K562 (cell line): Measurements from ENCODE around the gene KRTAP3-2. TPM values are rescaled to one million over a fixed set of nuclear protein-coding genes. Genes with fewer than 3 reads are reported as not detected.

ENCODE experiments used
- ATAC-seq: fragments of 200-7000 bp; cut with Tn5 transposase; 3 replicates; pipeline ENCODE4 v1.9.1; 2020; ENCODE audit warnings: moderate library complexity
- BruUV-seq: library from RNA; stranded (reverse); fragments of 400-500 nt; replicated peaks from 2 replicates; lab custom pipeline; 2021; lab: Mats Ljungman, UMichigan
- CTCF ChIA-PET: fragments of 300-600 bp; formaldehyde crosslinking; extraction: SDS; loops from one replicate; lab custom pipeline; 2021; ENCODE audit warnings: low intra/inter-chr PET ratio; lab: Yijun Ruan, JAX
- POLR2A ChIA-PET: fragments of 300-600, 350-650 bp; sonication (Branson Sonifier 250); formaldehyde crosslinking; extraction: SDS; loops from one replicate; lab custom pipeline; 2021; ENCODE audit warnings: antibody characterized with exemption, inconsistent platforms; lab: Yijun Ruan, JAX
- DNase-seq, 4 experiments: peaks; one replicate each; pipeline versions ENCODE4 v3.0.0 to v3.0.0-alpha.2; 2011 to 2018; ENCODE audit warnings: low spot score in 3 of 4, mixed read lengths in 3 of 4; ENCODE audit errors: extremely low read depth in 1 of 4
- FAIRE-seq: peaks from 2 replicates; lab custom pipeline; 2011; peaks lifted over from hg19 to GRCh38; lab: Jason Lieb, UNC
- H2AFZ ChIP-seq: 2 replicates; pipeline ENCODE4 v1.6.0; 2011; ENCODE audit warnings: low read depth, low read length, control low read depth, inconsistent platforms
- H3K27ac ChIP-seq: fragments of 200-600 bp; 3 replicates; pipeline ENCODE4 v1.8.0; 2011; ENCODE audit warnings: low read depth, mild to moderate bottlenecking, control low read depth, inconsistent platforms, low read length, moderate library complexity, mixed read lengths; ENCODE audit errors: extremely low read depth
- H3K27me3 ChIP-seq, 2 experiments: fragments of 300-600 bp in 1 of 2; 2 replicates in 1 of 2; 3 replicates in 1 of 2; pipeline versions ENCODE4 v1.6.0 to v1.8.0; 2011; ENCODE audit warnings: inconsistent platforms in 2 of 2, low read length in 2 of 2, mild to moderate bottlenecking in 1 of 2, mixed read lengths in 1 of 2, moderate library complexity in 1 of 2; ENCODE audit not compliant: control insufficient read depth in 2 of 2, insufficient read depth in 2 of 2
- H3K36me3 ChIP-seq: fragments of 300-600 bp; 3 replicates; pipeline ENCODE4 v1.8.0; 2011; ENCODE audit warnings: mild to moderate bottlenecking, low read length, inconsistent platforms; ENCODE audit not compliant: control insufficient read depth, insufficient read depth
- H3K4me1 ChIP-seq, 2 experiments: fragments of 200-600 bp in 1 of 2; replicated peaks in 1 of 2; 2 replicates in 1 of 2; 3 replicates in 1 of 2; pipeline versions ENCODE4 v1.5.1 to v1.8.0; 2011; ENCODE audit warnings: inconsistent platforms in 2 of 2, low read length in 2 of 2, mild to moderate bottlenecking in 1 of 2, mixed read lengths in 1 of 2, moderate library complexity in 1 of 2; ENCODE audit not compliant: control insufficient read depth in 2 of 2, insufficient read depth in 2 of 2
- H3K4me2 ChIP-seq: 2 replicates; pipeline ENCODE4 v1.6.1; 2011; ENCODE audit warnings: low read length, control low read depth, inconsistent platforms, mixed read lengths; ENCODE audit not compliant: insufficient read depth
- H3K4me3 ChIP-seq: fragments of 200-600 bp; sonication (generic), shearing (Covaris generic); 2 replicates; pipeline ENCODE4 v1.5.1; 2016; ENCODE audit warnings: control low read depth, inconsistent platforms
- H3K79me2 ChIP-seq: fragments of 200-600 bp; 3 replicates; pipeline ENCODE4 v1.8.0; 2011; ENCODE audit warnings: low read length, inconsistent platforms; ENCODE audit not compliant: control insufficient read depth, insufficient read depth
- H3K9ac ChIP-seq, 2 experiments: 2 replicates each; pipeline versions ENCODE4 v1.6.0 to v1.6.1; 2011; ENCODE audit warnings: low read depth in 2 of 2, low read length in 2 of 2, control low read depth in 1 of 2, inconsistent platforms in 1 of 2, mild to moderate bottlenecking in 1 of 2, mixed read lengths in 1 of 2; ENCODE audit not compliant: insufficient read depth in 1 of 2
- H3K9me1 ChIP-seq: one replicate; pipeline ENCODE4 v1.6.0; 2011; ENCODE audit warnings: inconsistent platforms, mild to moderate bottlenecking, low read length, moderate library complexity; ENCODE audit not compliant: control insufficient read depth, insufficient read depth
- H3K9me3 ChIP-seq: replicated peaks from 2 replicates; pipeline ENCODE4 v1.5.1; 2011; ENCODE audit warnings: low read depth, low read length, inconsistent platforms; ENCODE audit not compliant: control insufficient read depth, insufficient read depth
- H4K20me1 ChIP-seq: replicated peaks from 2 replicates; pipeline ENCODE4 v1.6.1; 2011; ENCODE audit warnings: low read length, inconsistent platforms, mixed read lengths; ENCODE audit not compliant: control insufficient read depth, insufficient read depth
- CC2D1A ChIP-seq: fragments of 450-650 bp; IDR thresholded peaks from 2 replicates; pipeline ENCODE4 v1.6.1; 2017; ENCODE audit warnings: mild to moderate bottlenecking
- PTRF ChIP-seq: fragments of 450-650 bp; IDR thresholded peaks from 2 replicates; pipeline ENCODE4 v1.6.1; 2016; ENCODE audit warnings: mild to moderate bottlenecking, missing genetic modification characterization, missing compliant biosample characterization
- RBM25 ChIP-seq: fragments of 200-400 bp; formaldehyde crosslinking; IDR thresholded peaks from 2 replicates; pipeline ENCODE4 v1.6.1; 2018; ENCODE audit warnings: low read length, low read depth, moderate library complexity; ENCODE audit not compliant: severe bottlenecking
- ZNF263 ChIP-seq: sonication (generic); formaldehyde crosslinking; IDR thresholded peaks from 2 replicates; pipeline ENCODE4 v1.8.0; 2022; ENCODE audit warnings: mild to moderate bottlenecking, missing genetic modification reagents, borderline replicate concordance
- ZNF311 ChIP-seq: fragments of 250-450 bp; sonication (Bioruptor Pico); IDR thresholded peaks from 2 replicates; pipeline ENCODE4 v1.4.0; 2020; ENCODE audit warnings: mild to moderate bottlenecking, moderate library complexity
- WGBS: fragments of 100-300 bp; shearing (Covaris generic); methylation state at CpG from one replicate; pipeline ENCODE4 v1.1.6; 2016; ENCODE audit warnings: low coverage, mixed read lengths; ENCODE audit not compliant: insufficient coverage; ENCODE audit errors: missing lambda C conversion rate; 5-methylcytosine and 5-hydroxymethylcytosine counted together
- in situ Hi-C: fragments of 300-500 bp; cut with MboI; formaldehyde crosslinking; loops from 4 replicates; pipeline ENCODE4 v1.15.0; 2018; ENCODE audit warnings: inconsistent platforms, mixed read lengths
- intact Hi-C: fragments of 100-400 bp; cut with micrococcal nuclease; formaldehyde crosslinking; loops from 2 replicates; pipeline ENCODE4 v1.14.2; 2022
- polyA plus RNA-seq, 8 experiments: library from polyadenylated mRNA; depleted of rRNA in 4 of 8; stranded (reverse) in 5 of 8; unstranded in 3 of 8; fragments of >200 nt; fragmentation: Nextera tagmentation in 2 of 8; fragmentation: Illumina TruSeq in 1 of 8; extraction: Ambion mirVana in 2 of 8; extraction: Trizol in 1 of 8; gene quantifications; 2 replicates each; pipeline versions ENCODE4 v1.2.1 to v1.2.3, GENCODE V29; 2011 to 2014; ENCODE audit warnings: inconsistent platforms in 1 of 8, missing spikeins in 1 of 8
- total RNA-seq, 7 experiments: library from RNA; depleted of rRNA in 6 of 7; stranded (reverse); fragments of >200 nt in 6 of 7; fragmentation: Illumina TruSeq in 2 of 7; extraction: Trizol in 2 of 7; gene quantifications; 2 replicates each; pipeline versions ENCODE4 v1.2.1 to v1.2.3, GENCODE V29; 2011 to 2021; ENCODE audit warnings: low replicate concordance in 1 of 7
- TF ChIP-seq, protein P1 (sequence below): fragments of 250-450 bp; sonication (Bioruptor Pico); IDR thresholded peaks from 2 replicates; pipeline ENCODE4 v1.4.0; 2020; ENCODE audit warnings: mild to moderate bottlenecking
- TF ChIP-seq, protein P2 (sequence below): conservative IDR thresholded peaks from 2 replicates; pipeline ENCODE4 v1.6.1; 2011; ENCODE audit warnings: low read depth, mild to moderate bottlenecking, low read length; ENCODE audit not compliant: control insufficient read depth

The KRTAP3-2 gene
- total and polyA plus RNA-seq, 9 of the 15 experiments (the other 6 are each of a cell fraction or from before 2014, with no cell fraction given): not detected

DNA sequence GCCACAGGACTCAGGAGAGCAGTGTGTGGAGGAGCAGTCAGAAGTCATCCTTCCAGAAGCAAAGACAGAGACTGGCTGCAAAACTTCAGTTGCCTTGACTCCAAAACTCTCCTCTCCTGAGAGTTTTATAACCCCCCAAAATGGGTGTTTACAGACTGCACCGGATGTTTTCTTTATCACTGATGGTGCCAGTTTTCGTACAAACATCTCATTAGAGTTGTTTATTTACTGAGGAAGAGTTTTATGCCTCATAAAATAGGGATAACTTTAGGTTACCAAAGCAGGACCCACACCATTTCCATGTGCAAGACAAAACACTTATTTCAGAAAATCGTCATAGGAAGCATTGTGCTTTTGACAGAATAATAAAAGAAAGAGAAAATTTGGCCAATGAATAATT, 15.5 kb downstream of the KRTAP3-2 start, which contains the start of gene KRT40 (continued):
- TF ChIP-seq, protein P1, sequence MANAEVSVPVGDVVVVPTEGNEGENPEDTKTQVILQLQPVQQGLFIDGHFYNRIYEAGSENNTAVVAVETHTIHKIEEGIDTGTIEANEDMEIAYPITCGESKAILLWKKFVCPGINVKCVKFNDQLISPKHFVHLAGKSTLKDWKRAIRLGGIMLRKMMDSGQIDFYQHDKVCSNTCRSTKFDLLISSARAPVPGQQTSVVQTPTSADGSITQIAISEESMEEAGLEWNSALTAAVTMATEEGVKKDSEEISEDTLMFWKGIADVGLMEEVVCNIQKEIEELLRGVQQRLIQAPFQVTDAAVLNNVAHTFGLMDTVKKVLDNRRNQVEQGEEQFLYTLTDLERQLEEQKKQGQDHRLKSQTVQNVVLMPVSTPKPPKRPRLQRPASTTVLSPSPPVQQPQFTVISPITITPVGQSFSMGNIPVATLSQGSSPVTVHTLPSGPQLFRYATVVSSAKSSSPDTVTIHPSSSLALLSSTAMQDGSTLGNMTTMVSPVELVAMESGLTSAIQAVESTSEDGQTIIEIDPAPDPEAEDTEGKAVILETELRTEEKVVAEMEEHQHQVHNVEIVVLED: no peak
- TF ChIP-seq, protein P2, sequence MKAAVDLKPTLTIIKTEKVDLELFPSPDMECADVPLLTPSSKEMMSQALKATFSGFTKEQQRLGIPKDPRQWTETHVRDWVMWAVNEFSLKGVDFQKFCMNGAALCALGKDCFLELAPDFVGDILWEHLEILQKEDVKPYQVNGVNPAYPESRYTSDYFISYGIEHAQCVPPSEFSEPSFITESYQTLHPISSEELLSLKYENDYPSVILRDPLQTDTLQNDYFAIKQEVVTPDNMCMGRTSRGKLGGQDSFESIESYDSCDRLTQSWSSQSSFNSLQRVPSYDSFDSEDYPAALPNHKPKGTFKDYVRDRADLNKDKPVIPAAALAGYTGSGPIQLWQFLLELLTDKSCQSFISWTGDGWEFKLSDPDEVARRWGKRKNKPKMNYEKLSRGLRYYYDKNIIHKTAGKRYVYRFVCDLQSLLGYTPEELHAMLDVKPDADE: no peak
- TF ChIP-seq PTRF (tag) (no peak), CC2D1A (no peak)

DNA sequence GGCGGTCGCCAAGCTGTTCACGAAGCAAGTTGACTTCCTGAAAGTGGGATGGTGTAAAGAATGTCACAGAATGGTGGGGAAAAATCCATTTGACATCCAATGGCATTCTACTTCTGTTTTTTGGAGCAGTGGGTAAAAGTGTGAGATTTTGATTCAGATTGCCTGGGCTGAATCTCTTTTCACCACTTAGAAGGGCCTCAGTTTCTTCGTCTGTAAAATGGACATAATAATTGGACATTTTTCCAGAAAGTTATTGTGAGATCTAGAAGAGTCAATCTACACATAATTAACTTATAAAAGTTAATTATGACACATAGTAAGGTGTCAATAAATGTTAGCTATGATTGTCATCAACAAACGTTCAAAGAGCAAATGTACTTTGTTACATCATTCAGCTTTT, 18.6 kb downstream of the KRTAP3-2 start:
- TF ChIP-seq ZNF263 (CRISPR knock-in tag) (no peak), RBM25 (peak; percentile 70), ZNF311 (CRISPR knock-in tag) (no peak)
- H4K20me1 ChIP-seq: no peaks in the 10 kb centered on the region; the same call in 1 of the 2 replicates
- CTCF ChIA-PET: no interaction called here
- in situ Hi-C loops (no loop called here), intact Hi-C loops (no loop called here)
- BruUV-seq: no TSS peak
- H3K36me3 ChIP-seq: no peaks in the 10 kb centered on the region
- POLR2A ChIA-PET: interaction anchor here (0.7 to 2.2 kb wide), 3 partner anchors 15 to 572 kb away, joined by 3 to 8 read pairs (median 4); no protein-coding TSS in a partner anchor
- H3K27ac ChIP-seq: no peak overlapping the region
- WGBS: 0% methylated on average over 5 of the region's 5 CpGs
- H3K79me2 ChIP-seq: no peaks in the 10 kb centered on the region
- H3K4me2 ChIP-seq: no peak overlapping the region
- no peak overlapping the region for H3K4me3 ChIP-seq
- no peak overlapping the region for H3K9ac ChIP-seq
- DNase-seq (no peak), ATAC-seq (no peak), FAIRE-seq (no peak)
- H2AFZ ChIP-seq: no peak overlapping the region
- H3K9me1 ChIP-seq: peaks cover 4% of the 10 kb centered on the region
- peaks cover 3 to 32% of the 10 kb centered on the region in 2 experiments; a peak in 4 of 5 replicates for H3K27me3 ChIP-seq
- no peaks in the 10 kb centered on the region for H3K9me3 ChIP-seq
- no peaks in the 10 kb centered on the region; a peak in 1 of 5 replicates for H3K4me1 ChIP-seq
